Anterior cingulate cortex (tissue), 58 donors: ENCODE data around the gene HINFP.
A peak's percentile ranks its signal among the peaks of the same experiment; 100 is the strongest.
"Not testable (repeated sequence)": the region's sequence is repeated elsewhere in the genome, so short reads cannot be mapped to it uniquely, and the experiment has no call there.

Experiments
- DNase-seq, 58 donors: peaks; one replicate each; lab custom pipeline; 2025; lab: John Stamatoyannopoulos, UW

HINFP gene

GRCh38 chr11:119152604-119153003 is 31.2 kb downstream of the HINFP start:
- DNase-seq: no peak

GRCh38 chr11:119153049-119153818 is 31.9 kb downstream of the HINFP start:
- no peak for DNase-seq

GRCh38 chr11:119154178-119154577 is 32.8 kb downstream of the HINFP start:
- no peak for DNase-seq

GRCh38 chr11:119155733-119156492 is 34.5 kb downstream of the HINFP start:
- no peak for DNase-seq

GRCh38 chr11:119156496-119156895 is 35.1 kb downstream of the HINFP start:
- no peak for DNase-seq

GRCh38 chr11:119157063-119157462 is 35.7 kb downstream of the HINFP start:
- DNase-seq: no peak

GRCh38 chr11:119158467-119158866 is 37.1 kb downstream of the HINFP start:
- DNase-seq: no peak

GRCh38 chr11:119160151-119160550 is 38.8 kb downstream of the HINFP start:
- no peak for DNase-seq

GRCh38 chr11:119161871-119162270 is 40.5 kb downstream of the HINFP start:
- no peak for DNase-seq

GRCh38 chr11:119166368-119167076 is 45.1 kb downstream of the HINFP start:
- no peak for DNase-seq

- not testable (repeated sequence) for DNase-seq
Measured at GRCh38 chr11:119167077-119167458, 45.7 kb downstream of the HINFP start.

GRCh38 chr11:119167933-119168332 is 46.6 kb downstream of the HINFP start:
- no peak for DNase-seq

- peak in 56 of 58 donors; percentile 22 to 81 (median 59) for DNase-seq
Measured at GRCh38 chr11:119168471-119169281, 47.3 kb downstream of the HINFP start, which contains the start of gene NLRX1. Gene NLRX1 (plus strand): TSS chr11:119168725. CDS start chr11:119171404, 2,679 bp downstream.

- peak in 4 of 58 donors; percentile 29 to 61 (median 38) for DNase-seq
Measured at GRCh38 chr11:119169282-119169719, 47.9 kb downstream of the HINFP start.

- no peak for DNase-seq
Measured at GRCh38 chr11:119172513-119172912, 51.1 kb downstream of the HINFP start.

GRCh38 chr11:119173453-119173852 is 52.1 kb downstream of the HINFP start:
- DNase-seq: no peak

GRCh38 chr11:119175493-119176077 is 54.2 kb downstream of the HINFP start:
- no peak for DNase-seq

- DNase-seq: no peak
Measured at GRCh38 chr11:119178166-119178680, 56.8 kb downstream of the HINFP start.

GRCh38 chr11:119179342-119179741 is 58.0 kb downstream of the HINFP start:
- no peak for DNase-seq
